Stimulated activated CD8-positive, alpha-beta memory T cell treated with anti-CD3 and anti-CD28 coated beads, Interleukin-4, amount 100 ng/mL, for 4 hours (primary cell): ENCODE results near the gene GIT2.
"Not testable (repeated sequence)": the region's sequence is repeated elsewhere in the genome, so short reads cannot be mapped to it uniquely, and the experiment has no call there.

Experiments
- DNase-seq, 2 donors: peaks; one replicate each; pipeline ENCODE4 v3.0.0-alpha.2; 2020; ENCODE audit warnings: low read depth in 2 of 2, low spot score in 1 of 2

Gene GIT2

GRCh38 chr12:109995686-109996482 lies at the start of gene GIT2:
Gene GIT2, minus strand, starts transcription at chr12:109996368. Its CDS starts 144 bp downstream, at chr12:109996224.
- peak; percentile 83 to 86 for DNase-seq

GRCh38 chr12:110042264-110042663 lies 46.1 kb upstream of the GIT2 start:
- no peak for DNase-seq

- no peak for DNase-seq
Measured at GRCh38 chr12:110039085-110039807, 43.1 kb upstream of the GIT2 start.

GRCh38 chr12:110038741-110039084 lies 42.5 kb upstream of the GIT2 start:
- DNase-seq, result no peak

GRCh38 chr12:110037315-110037714 lies 41.1 kb upstream of the GIT2 start:
- DNase-seq, result no peak

GRCh38 chr12:110035534-110036104 lies 39.5 kb upstream of the GIT2 start:
- no peak for DNase-seq

- no peak for DNase-seq
Measured at GRCh38 chr12:110033888-110034287, 37.7 kb upstream of the GIT2 start.

- DNase-seq, result no peak
Measured at GRCh38 chr12:110029290-110029815, 33.2 kb upstream of the GIT2 start.

- DNase-seq, result no peak
Measured at GRCh38 chr12:110028323-110028722, 32.2 kb upstream of the GIT2 start.

- no peak for DNase-seq
Measured at GRCh38 chr12:110024051-110024450, 27.9 kb upstream of the GIT2 start.

GRCh38 chr12:110023059-110023980 lies 27.2 kb upstream of the GIT2 start:
- DNase-seq, result no peak

- no peak for DNase-seq
Measured at GRCh38 chr12:110020956-110021355, 24.8 kb upstream of the GIT2 start.

- DNase-seq, result no peak
Measured at GRCh38 chr12:110015132-110015531, 19.0 kb upstream of the GIT2 start.

GRCh38 chr12:110012659-110013058 lies 16.5 kb upstream of the GIT2 start:
- no peak for DNase-seq

- DNase-seq, result no peak
Measured at GRCh38 chr12:110012137-110012536, 16.0 kb upstream of the GIT2 start.

GRCh38 chr12:110010853-110011723 lies 14.9 kb upstream of the GIT2 start:
- no peak for DNase-seq

- not testable (repeated sequence) for DNase-seq
Measured at GRCh38 chr12:110008681-110009398, 12.7 kb upstream of the GIT2 start.

- no peak for DNase-seq
Measured at GRCh38 chr12:110007881-110008280, 11.7 kb upstream of the GIT2 start.

GRCh38 chr12:110006115-110006514 lies 9.9 kb upstream of the GIT2 start:
- DNase-seq, result no peak
